Gastrocnemius medialis (tissue), 4 donors: ENCODE data around the gene MTG1. TPM values are rescaled to one million over a fixed set of nuclear protein-coding genes. Genes with fewer than 3 reads are reported as not detected.
"Not testable (repeated sequence)": the region's sequence is repeated elsewhere in the genome, so short reads cannot be mapped to it uniquely, and the experiment has no call there.

ENCODE experiments used
- ATAC-seq, 2 donors: fragments of 150-250 bp; one replicate each; pipeline ENCODE4 v1.9.1; 2016
- DNase-seq, 2 donors: peaks; one replicate each; pipeline ENCODE4 v3.0.0-alpha.2; 2019
- H3K27ac ChIP-seq, 4 donors: fragments of 200-600 bp; sonication (generic); 1 replicate in 1 of 4; 2 replicates in 3 of 4; pipeline ENCODE4 v1.5.1; 2016 to 2018; ENCODE audit warnings: mild to moderate bottlenecking in 2 of 4, moderate library complexity in 1 of 4
- H3K27me3 ChIP-seq, 3 donors: fragments of 200-600 bp; sonication (generic) in 2 of 3; 1 replicate in 1 of 3; 2 replicates in 2 of 3; pipeline versions ENCODE4 v1.5.1 to v1.6.0; 2016 to 2019; ENCODE audit warnings: mild to moderate bottlenecking in 1 of 3, moderate library complexity in 1 of 3
- H3K36me3 ChIP-seq, 2 donors: fragments of 200-600 bp; sonication (generic) in 1 of 2; one replicate each; pipeline ENCODE4 v1.5.1; 2017 to 2018
- H3K4me1 ChIP-seq, 2 donors: fragments of 200-600 bp; sonication (generic) in 1 of 2; one replicate each; pipeline ENCODE4 v1.5.1; 2016 to 2017; ENCODE audit warnings: mild to moderate bottlenecking in 2 of 2
- H3K4me3 ChIP-seq, 4 donors: fragments of 200-600 bp; sonication (generic) in 3 of 4; 1 replicate in 1 of 4; 2 replicates in 3 of 4; pipeline ENCODE4 v1.5.1; 2016 to 2019; ENCODE audit warnings: mild to moderate bottlenecking in 2 of 4
- H3K9me3 ChIP-seq, 3 donors: fragments of 200-600 bp; sonication (generic) in 2 of 3; 1 replicate in 1 of 3; 2 replicates in 2 of 3; pipeline ENCODE4 v1.5.1; 2016 to 2019
- CTCF ChIP-seq, 5 experiments: fragments of 450-650 bp in 3 of 5; fragments of 200-600 bp in 2 of 5; sonication (generic) in 2 of 5; IDR thresholded peaks in 4 of 5; conservative IDR thresholded peaks in 1 of 5; 1 replicate in 4 of 5; 2 replicates in 1 of 5; pipeline ENCODE4 v1.5.1; 2016 to 2019; ENCODE audit warnings: antibody characterized with exemption in 5 of 5, mild to moderate bottlenecking in 3 of 5, moderate library complexity in 3 of 5
- POLR2A ChIP-seq, 2 donors: fragments of 450-650 bp; IDR thresholded peaks; one replicate each; pipeline ENCODE4 v1.6.1; 2017; ENCODE audit warnings: antibody characterized with exemption in 2 of 2, mild to moderate bottlenecking in 2 of 2, moderate library complexity in 2 of 2
- in situ Hi-C, 4 donors: fragments of 200-750 bp; cut with MboI; loops; one replicate each; pipeline versions ENCODE4 v1.15.0 to v1.8.0; 2017; ENCODE audit warnings: low sequenced_read_pairs in 4 of 4
- intact Hi-C: fragments of 100-400 bp; cut with DNase I; formaldehyde crosslinking; loops from one replicate; pipeline ENCODE4 v1.15.1; 2023; ENCODE audit warnings: low total_unique reads
- total RNA-seq, 4 donors: library from RNA; depleted of rRNA; stranded (reverse); fragments of >200 nt; gene quantifications; one replicate each; pipeline versions ENCODE4 v1.1.0 to v1.2.3, GENCODE V29; 2016

MTG1 gene
- total RNA-seq, 4 donors from 2014 or later, result 12.2 to 23.9 (median 14.1) TPM

GRCh38 chr10:133385214-133385613, 8.7 kb upstream of the MTG1 start:
- no peaks in the 10 kb centered on the region for H3K4me1 ChIP-seq
- intact Hi-C loops, result no loop called here
- H3K27ac ChIP-seq, result no peak overlapping the region
- in situ Hi-C loops, result no loop called here
- TF ChIP-seq CTCF (IDR thresholded peaks at IDR 0.05 in 4 of 5, conservative IDR thresholded peaks at IDR 0.05 in 1 of 5), result no peak
- no peak for TF ChIP-seq POLR2A (IDR thresholded peaks at IDR 0.05)
- H3K36me3 ChIP-seq, result no peaks in the 10 kb centered on the region
- ATAC-seq, result no peak
- DNase-seq, result no peak
- no peaks in the 10 kb centered on the region for H3K9me3 ChIP-seq
- no peaks in the 10 kb centered on the region for H3K27me3 ChIP-seq
- no peak overlapping the region for H3K4me3 ChIP-seq

- H3K4me3 ChIP-seq, H3K27ac ChIP-seq, DNase-seq, intact Hi-C loops, H3K27me3 ChIP-seq, H3K4me1 ChIP-seq, H3K9me3 ChIP-seq, H3K36me3 ChIP-seq, ATAC-seq, in situ Hi-C loops: not testable (repeated sequence)
These were observed 7.0 kb upstream of the MTG1 start for GRCh38 chr10:133386951-133387350.

- H3K27ac ChIP-seq, result peak overlapping the region in 1 of 4 donors; percentile 18
- in situ Hi-C loops (no loop called here), intact Hi-C loops (no loop called here)
- no peak for DNase-seq
- H3K4me3 ChIP-seq, result no peak overlapping the region
- no peaks in the 10 kb centered on the region for H3K36me3 ChIP-seq
- no peaks in the 10 kb centered on the region for H3K27me3 ChIP-seq
- peaks cover 0 to under 1% of the 10 kb centered on the region in 2 donors for H3K4me1 ChIP-seq
- no peaks in the 10 kb centered on the region for H3K9me3 ChIP-seq
- no peak for ATAC-seq
- TF ChIP-seq POLR2A (IDR thresholded peaks at IDR 0.05), result no peak
- TF ChIP-seq CTCF (IDR thresholded peaks at IDR 0.05 in 4 of 5, conservative IDR thresholded peaks at IDR 0.05 in 1 of 5), result no peak
These were observed 5.6 kb upstream of the MTG1 start for GRCh38 chr10:133388236-133388972.

GRCh38 chr10:133388973-133389818, 4.8 kb upstream of the MTG1 start:
- Histone ChIP-seq H3K4me3 (peak overlapping the region in 1 of 4 donors; percentile 11), H3K36me3 (no peaks in the 10 kb centered on the region), H3K9me3 (no peaks in the 10 kb centered on the region), H3K4me1 (peaks cover 0 to 3% of the 10 kb centered on the region in 2 donors), H3K27ac (peak overlapping the region; percentile 12 to 39 (median 20)), H3K27me3 (no peaks in the 10 kb centered on the region)
- TF ChIP-seq CTCF (IDR thresholded peaks at IDR 0.05 in 4 of 5, conservative IDR thresholded peaks at IDR 0.05 in 1 of 5) (no peak), POLR2A (IDR thresholded peaks at IDR 0.05) (no peak)
- ATAC-seq (no peak), DNase-seq (no peak)
- intact Hi-C loops (no loop called here), in situ Hi-C loops (no loop called here)

- TF ChIP-seq POLR2A (IDR thresholded peaks at IDR 0.05) (no peak), CTCF (IDR thresholded peaks at IDR 0.05 in 4 of 5, conservative IDR thresholded peaks at IDR 0.05 in 1 of 5) (no peak)
- peak overlapping the region in 2 of 4 donors; percentile 18 to 34 for H3K27ac ChIP-seq
- intact Hi-C loops, result loop anchor here (5.0 kb wide), 1 partner anchor 128 kb away; no protein-coding TSS in a partner anchor
These were observed 3.2 kb upstream of the MTG1 start for GRCh38 chr10:133390597-133391248.

More at GRCh38 chr10:133390597-133391248, 3.2 kb upstream of the MTG1 start:
- H3K4me3 ChIP-seq, result no peak overlapping the region
- no peaks in the 10 kb centered on the region for H3K9me3 ChIP-seq
- peaks cover 9 to 11% of the 10 kb centered on the region in 2 donors for H3K4me1 ChIP-seq
- H3K27me3 ChIP-seq, result no peaks in the 10 kb centered on the region
- H3K36me3 ChIP-seq, result peaks cover 0 to 2% of the 10 kb centered on the region in 2 donors
- no peak for DNase-seq
- no peak for ATAC-seq
- in situ Hi-C loops, result no loop called here
